GM12891 (cell line): ENCODE results near the gene VPS13A.

Experiments used
- POLR2A ChIP-seq: IDR thresholded peaks from 2 replicates; pipeline ENCODE4 v1.6.1; 2011; ENCODE audit warnings: low read depth, low read length, control low read depth
- POLR2AphosphoS5 ChIP-seq: IDR thresholded peaks from 2 replicates; pipeline ENCODE4 v1.6.1; 2011; ENCODE audit warnings: low read depth, low read length, control low read depth
- SPI1 ChIP-seq: IDR thresholded peaks from 2 replicates; pipeline ENCODE4 v1.6.1; 2011; ENCODE audit warnings: low read depth, low read length, control low read depth
- TAF1 ChIP-seq: IDR thresholded peaks from 2 replicates; pipeline ENCODE4 v1.6.1; 2011; ENCODE audit warnings: low read depth, low read length, control low read depth

DNA sequence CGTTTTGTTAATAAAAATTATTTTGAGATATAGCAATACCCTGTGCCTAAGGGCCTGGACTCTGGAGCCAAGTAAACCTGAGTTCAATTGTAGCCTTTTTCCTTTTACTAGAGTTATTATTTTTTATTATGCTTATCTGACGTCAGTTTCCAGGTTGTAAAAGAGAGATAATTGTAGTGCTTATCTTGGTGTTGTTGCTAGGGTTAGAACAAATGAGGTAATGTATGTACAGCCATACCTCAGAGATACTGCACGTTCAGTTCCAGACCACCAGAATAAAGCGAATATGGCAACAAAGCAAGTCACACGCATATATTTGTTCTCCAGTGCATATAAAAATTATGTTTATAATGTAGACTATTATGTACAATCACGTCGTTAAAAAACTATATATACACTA lies 215.0 kb downstream of the VPS13A start:
- TF ChIP-seq POLR2A (no peak), POLR2AphosphoS5 (no peak), TAF1 (no peak), SPI1 (no peak)
